Gastrocnemius medialis (tissue), 4 donors: ENCODE results near the gene GDF10.

ENCODE experiments used
- CTCF ChIP-seq, 5 experiments: fragments of 450-650 bp in 3 of 5; fragments of 200-600 bp in 2 of 5; sonication (generic) in 2 of 5; IDR thresholded peaks in 4 of 5; conservative IDR thresholded peaks in 1 of 5; 1 replicate in 4 of 5; 2 replicates in 1 of 5; pipeline ENCODE4 v1.5.1; 2016 to 2019; ENCODE audit warnings: antibody characterized with exemption in 5 of 5, mild to moderate bottlenecking in 3 of 5, moderate library complexity in 3 of 5
- POLR2A ChIP-seq, 2 donors: fragments of 450-650 bp; IDR thresholded peaks; one replicate each; pipeline ENCODE4 v1.6.1; 2017; ENCODE audit warnings: antibody characterized with exemption in 2 of 2, mild to moderate bottlenecking in 2 of 2, moderate library complexity in 2 of 2

GRCh38 chr10:47299611-47300428 lies at the start of gene GDF10:
- no peak for TF ChIP-seq CTCF (IDR thresholded peaks at IDR 0.05 in 4 of 5, conservative IDR thresholded peaks at IDR 0.05 in 1 of 5)
- TF ChIP-seq POLR2A (IDR thresholded peaks at IDR 0.05) = no peak
